Measurements from ENCODE around the gene MICAL3.

MICAL3 gene

GRCh38 chr22:17823964-17824363, 200.4 kb downstream of the MICAL3 start:
- no peak overlapping the region for H3K4me3 ChIP-seq
- H3K27ac ChIP-seq = no peak overlapping the region
- no peak overlapping the region for H3K4me2 ChIP-seq
- H3K27me3 ChIP-seq = no peaks in the 10 kb centered on the region
- H3K36me3 ChIP-seq = peaks cover 76% of the 10 kb centered on the region
- 0 out of 2 replicates have a peak, but pooled peaks cover 8% of the 10 kb centered on the region for H4K20me1 ChIP-seq
- no peak overlapping the region for H3K9ac ChIP-seq
- no peaks in the 10 kb centered on the region for H3K4me1 ChIP-seq
- no peak for TF ChIP-seq Cebpa-rat (IDR thresholded peaks at IDR 0.05)
- H3K9me3 ChIP-seq = no peaks in the 10 kb centered on the region

DNA sequence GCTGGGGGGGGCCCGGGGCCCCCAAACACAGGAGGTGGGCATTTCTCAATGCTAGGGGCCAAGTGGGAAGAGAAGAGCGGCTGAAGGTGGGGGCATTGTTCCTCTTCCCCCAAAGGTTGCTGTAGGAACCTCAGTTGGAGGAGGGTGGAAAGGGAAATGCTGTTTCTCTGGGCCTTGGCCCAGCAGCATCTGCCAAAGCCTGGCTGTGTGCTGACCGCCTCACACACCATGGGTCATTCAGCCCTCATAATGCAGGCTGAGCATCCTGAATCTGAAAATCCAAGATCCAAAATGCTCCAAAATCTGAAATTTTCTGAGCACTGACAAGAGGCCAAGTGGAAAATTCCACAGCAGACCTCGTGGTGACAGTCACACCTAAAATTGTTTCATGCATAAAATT, 201.1 kb downstream of the MICAL3 start:
- TF ChIP-seq Cebpa-rat (IDR thresholded peaks at IDR 0.05) = no peak
- H3K27ac ChIP-seq = no peak overlapping the region
- H3K27me3 ChIP-seq = no peaks in the 10 kb centered on the region
- 0 out of 2 replicates have a peak, but pooled peaks cover 3% of the 10 kb centered on the region for H4K20me1 ChIP-seq
- peaks cover 76% of the 10 kb centered on the region for H3K36me3 ChIP-seq
- H3K4me2 ChIP-seq = no peak overlapping the region
- H3K4me1 ChIP-seq = no peaks in the 10 kb centered on the region
- H3K4me3 ChIP-seq = no peak overlapping the region
- no peak overlapping the region for H3K9ac ChIP-seq
- no peaks in the 10 kb centered on the region for H3K9me3 ChIP-seq

DNA sequence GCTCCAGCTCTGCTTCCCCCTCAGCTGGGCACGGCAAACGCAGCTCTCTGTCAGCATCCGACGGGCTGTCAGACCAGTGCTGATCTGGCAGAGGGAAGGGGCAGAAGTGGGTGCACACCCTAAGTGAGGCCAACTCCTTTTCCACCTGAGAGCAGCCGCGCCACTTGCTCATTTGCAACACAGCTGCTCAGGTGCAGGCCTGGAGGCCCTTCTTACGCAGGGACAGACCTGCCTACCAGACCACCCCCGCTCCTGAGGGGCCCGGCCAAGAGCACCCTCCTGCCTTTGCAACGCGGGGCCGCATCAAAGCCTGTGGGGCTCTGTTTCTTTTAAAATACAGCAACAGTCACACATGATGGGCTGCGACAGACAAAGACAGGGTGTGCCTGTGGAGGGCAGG, 202.3 kb downstream of the MICAL3 start:
- H3K36me3 ChIP-seq = peaks cover 74% of the 10 kb centered on the region
- no peak overlapping the region for H3K4me2 ChIP-seq
- no peaks in the 10 kb centered on the region for H3K27me3 ChIP-seq
- no peaks in the 10 kb centered on the region for H3K4me1 ChIP-seq
- TF ChIP-seq Cebpa-rat (IDR thresholded peaks at IDR 0.05) = no peak
- no peak overlapping the region for H3K27ac ChIP-seq
- H3K9me3 ChIP-seq = no peaks in the 10 kb centered on the region
- no peak overlapping the region for H3K4me3 ChIP-seq
- no peak overlapping the region for H3K9ac ChIP-seq
- H4K20me1 ChIP-seq = no peaks in the 10 kb centered on the region

DNA sequence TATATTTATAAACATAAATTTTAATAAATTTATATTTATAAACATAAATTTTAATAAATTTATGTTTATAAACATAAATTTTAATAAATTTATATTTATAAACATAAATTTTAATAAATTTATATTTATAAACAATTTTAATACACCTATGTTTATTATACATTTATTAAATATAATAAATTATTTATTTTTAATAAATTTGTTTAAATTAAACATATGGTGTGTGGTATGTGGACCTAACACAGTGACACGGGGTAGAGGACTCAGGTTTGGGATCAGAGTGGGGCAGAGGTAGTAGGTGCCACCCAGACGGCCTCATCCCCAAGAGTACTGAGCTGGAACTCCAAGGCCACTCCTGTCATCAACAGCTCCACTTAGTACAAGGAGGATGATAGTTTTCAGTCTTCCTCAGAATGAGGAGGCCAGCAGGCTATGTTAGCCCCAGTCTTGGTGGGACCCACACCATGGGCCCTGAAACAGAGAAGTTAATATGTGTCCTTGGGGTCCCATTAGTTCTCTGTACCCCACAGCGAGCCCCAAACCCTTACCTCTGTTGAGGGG, 203.4 kb downstream of the MICAL3 start:
- no peak overlapping the region for H3K9ac ChIP-seq
- H3K9me3 ChIP-seq = no peaks in the 10 kb centered on the region
- no peaks in the 10 kb centered on the region for H3K27me3 ChIP-seq
- no peak overlapping the region for H3K4me3 ChIP-seq
- peaks cover 75% of the 10 kb centered on the region for H3K36me3 ChIP-seq
- no peak overlapping the region for H3K27ac ChIP-seq
- no peaks in the 10 kb centered on the region for H4K20me1 ChIP-seq
- no peak for TF ChIP-seq Cebpa-rat (IDR thresholded peaks at IDR 0.05)
- no peak overlapping the region for H3K4me2 ChIP-seq
- H3K4me1 ChIP-seq = no peaks in the 10 kb centered on the region

DNA sequence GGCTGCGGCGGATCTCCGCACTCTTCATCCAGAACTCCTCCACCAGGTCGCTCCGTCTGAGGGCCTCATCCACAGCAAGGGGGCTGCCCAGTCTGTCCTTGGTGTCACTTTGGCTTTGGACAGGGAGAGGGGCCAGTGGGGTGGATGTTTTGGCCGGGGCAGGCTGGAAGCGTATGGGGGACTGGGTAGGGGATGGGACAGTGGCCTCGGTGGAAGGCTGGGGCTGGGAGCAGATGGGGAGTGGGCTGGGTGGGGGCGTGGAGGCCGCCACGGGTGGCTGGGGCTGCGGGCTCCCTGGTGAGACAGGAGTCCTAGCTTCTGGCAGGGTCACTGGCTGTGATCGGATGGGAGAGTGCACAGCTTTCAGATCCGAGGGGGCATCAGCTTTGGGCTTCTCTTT, 205.7 kb downstream of the MICAL3 start:
- Histone ChIP-seq H3K36me3 (peaks cover 72% of the 10 kb centered on the region), H3K27ac (no peak overlapping the region), H3K4me2 (no peak overlapping the region), H4K20me1 (no peaks in the 10 kb centered on the region), H3K27me3 (peaks cover 1% of the 10 kb centered on the region; the same call in 1 of the 2 replicates), H3K4me3 (no peak overlapping the region), H3K9ac (no peak overlapping the region), H3K4me1 (peaks cover 4% of the 10 kb centered on the region), H3K9me3 (no peaks in the 10 kb centered on the region)
- TF ChIP-seq Cebpa-rat (IDR thresholded peaks at IDR 0.05) = no peak

- no peak for TF ChIP-seq Cebpa-rat (IDR thresholded peaks at IDR 0.05)
- Histone ChIP-seq H3K36me3 (peaks cover 72% of the 10 kb centered on the region), H3K4me1 (peaks cover 9% of the 10 kb centered on the region)
Observed at GRCh38 chr22:17818180-17818579, 206.2 kb downstream of the MICAL3 start.

DNA sequence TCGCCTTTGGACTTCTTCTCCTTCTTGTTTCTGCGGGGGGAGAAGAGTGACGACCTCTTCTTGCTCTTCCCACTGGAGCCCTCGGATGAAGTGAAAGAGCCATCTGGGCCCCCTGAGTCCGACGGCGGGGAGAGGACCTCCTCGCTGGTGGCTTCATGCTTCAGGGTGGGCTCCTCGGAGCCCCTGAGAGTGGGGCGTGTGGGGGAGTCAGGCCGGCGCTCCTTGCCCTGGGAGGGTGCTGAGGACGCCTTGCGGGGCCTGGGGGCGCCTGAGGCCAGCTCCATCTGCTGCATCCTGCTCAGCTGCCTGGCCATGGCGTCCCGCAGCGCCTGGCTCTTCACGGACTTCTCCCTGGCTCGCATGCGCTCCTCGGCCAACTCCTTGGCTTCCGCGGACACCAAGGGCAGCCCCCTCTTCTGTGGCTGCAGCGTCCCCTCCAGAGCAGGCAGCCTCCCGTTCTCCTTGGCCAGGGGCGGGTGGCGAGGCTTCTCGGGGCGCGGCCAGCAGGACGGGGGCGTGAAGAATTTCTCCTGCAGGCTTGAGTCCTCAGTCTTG, 206.8 kb downstream of the MICAL3 start:
- Histone ChIP-seq H3K4me2 (no peak overlapping the region), H3K4me1 (peaks cover 15% of the 10 kb centered on the region), H3K36me3 (peaks cover 70% of the 10 kb centered on the region), H3K9ac (no peak overlapping the region), H3K4me3 (no peak overlapping the region), H3K9me3 (no peaks in the 10 kb centered on the region), H4K20me1 (no peaks in the 10 kb centered on the region), H3K27me3 (peaks cover 11% of the 10 kb centered on the region; the same call in 1 of the 2 replicates), H3K27ac (no peak overlapping the region)
- TF ChIP-seq Cebpa-rat (IDR thresholded peaks at IDR 0.05) = no peak

More at GRCh38 chr22:17818180-17818579, 206.2 kb downstream of the MICAL3 start:
- Histone ChIP-seq H4K20me1 (no peaks in the 10 kb centered on the region), H3K27ac (no peak overlapping the region), H3K27me3 (peaks cover 6% of the 10 kb centered on the region; the same call in 1 of the 2 replicates), H3K4me2 (no peak overlapping the region), H3K4me3 (no peak overlapping the region), H3K9me3 (no peaks in the 10 kb centered on the region), H3K9ac (no peak overlapping the region)

GRCh38 chr22:17817079-17817478, 207.3 kb downstream of the MICAL3 start:
- peaks cover 11% of the 10 kb centered on the region; the same call in 1 of the 2 replicates for H3K27me3 ChIP-seq
- no peak overlapping the region for H3K4me3 ChIP-seq
- H3K36me3 ChIP-seq = peaks cover 65% of the 10 kb centered on the region
- no peaks in the 10 kb centered on the region for H4K20me1 ChIP-seq
- H3K4me1 ChIP-seq = peaks cover 20% of the 10 kb centered on the region
- H3K9ac ChIP-seq = no peak overlapping the region
- no peak for TF ChIP-seq Cebpa-rat (IDR thresholded peaks at IDR 0.05)
- no peaks in the 10 kb centered on the region for H3K9me3 ChIP-seq
- H3K4me2 ChIP-seq = no peak overlapping the region
- H3K27ac ChIP-seq = no peak overlapping the region

GRCh38 chr22:17816649-17817048, 207.7 kb downstream of the MICAL3 start:
- Histone ChIP-seq H3K36me3 (peaks cover 61% of the 10 kb centered on the region), H3K4me1 (peaks cover 24% of the 10 kb centered on the region), H3K27me3 (peaks cover 11% of the 10 kb centered on the region; the same call in 1 of the 2 replicates), H3K9ac (no peak overlapping the region), H3K4me3 (no peak overlapping the region), H3K27ac (no peak overlapping the region), H3K4me2 (no peak overlapping the region), H3K9me3 (no peaks in the 10 kb centered on the region), H4K20me1 (no peaks in the 10 kb centered on the region)
- TF ChIP-seq Cebpa-rat (IDR thresholded peaks at IDR 0.05) = no peak

- TF ChIP-seq Cebpa-rat (IDR thresholded peaks at IDR 0.05) = no peak
- Histone ChIP-seq H3K27ac (no peak overlapping the region), H3K27me3 (peaks cover 11% of the 10 kb centered on the region; the same call in 1 of the 2 replicates), H3K9me3 (no peaks in the 10 kb centered on the region), H3K4me1 (peaks cover 31% of the 10 kb centered on the region), H3K4me2 (no peak overlapping the region), H3K9ac (no peak overlapping the region), H3K4me3 (no peak overlapping the region), H3K36me3 (peaks cover 60% of the 10 kb centered on the region), H4K20me1 (no peaks in the 10 kb centered on the region)
Observed at GRCh38 chr22:17815703-17816254, 208.6 kb downstream of the MICAL3 start.

Measured in BLaER1 (cell line).